HG03159 (cell line): Measurements from ENCODE around the gene S100P.
"Not testable (repeated sequence)": the region's sequence is repeated elsewhere in the genome, so short reads cannot be mapped to it uniquely, and the experiment has no call there.

Experiments used
- ATAC-seq: cut with Tn5 transposase; IDR thresholded peaks from one replicate; pipeline ENCODE4 v1.9.1; 2021; ENCODE audit warnings: mild to moderate bottlenecking, moderate library complexity; ENCODE audit not compliant: unreplicated experiment

The S100P gene

GRCh38 chr4:6672541-6673190 lies 21.0 kb upstream of the S100P start:
- not testable (repeated sequence) for ATAC-seq

GRCh38 chr4:6673191-6673659 lies 20.5 kb upstream of the S100P start:
- not testable (repeated sequence) for ATAC-seq

GRCh38 chr4:6673660-6674499 lies 19.8 kb upstream of the S100P start:
- peak; percentile 83 for ATAC-seq

GRCh38 chr4:6674500-6675149 lies 19.1 kb upstream of the S100P start:
- peak; percentile 45 for ATAC-seq

- no peak for ATAC-seq
These were observed 16.7 kb upstream of the S100P start for GRCh38 chr4:6676722-6677558.

GRCh38 chr4:6680372-6681034 lies 13.2 kb upstream of the S100P start:
- ATAC-seq, result no peak

- ATAC-seq, result no peak
These were observed 12.5 kb upstream of the S100P start for GRCh38 chr4:6681191-6681590.

GRCh38 chr4:6682862-6683590 lies 10.7 kb upstream of the S100P start:
- ATAC-seq, result no peak

GRCh38 chr4:6684656-6685055 lies 9.0 kb upstream of the S100P start:
- no peak for ATAC-seq

- ATAC-seq, result no peak
These were observed 7.4 kb upstream of the S100P start for GRCh38 chr4:6686104-6686787.

GRCh38 chr4:6687947-6688878 lies 5.5 kb upstream of the S100P start:
- ATAC-seq, result no peak

GRCh38 chr4:6688879-6689505 lies 4.7 kb upstream of the S100P start:
- no peak for ATAC-seq

GRCh38 chr4:6689506-6689960 lies 4.1 kb upstream of the S100P start:
- ATAC-seq, result no peak

GRCh38 chr4:6692379-6692778 lies 1.3 kb upstream of the S100P start:
- ATAC-seq, result no peak

- no peak for ATAC-seq
These were observed 872 bp upstream of the S100P start for GRCh38 chr4:6692806-6693205.

- ATAC-seq, result no peak
These were observed 661 bp downstream of the S100P start for GRCh38 chr4:6694177-6694901.
